ENCODE measurements around the gene MRPL52.

DNA sequence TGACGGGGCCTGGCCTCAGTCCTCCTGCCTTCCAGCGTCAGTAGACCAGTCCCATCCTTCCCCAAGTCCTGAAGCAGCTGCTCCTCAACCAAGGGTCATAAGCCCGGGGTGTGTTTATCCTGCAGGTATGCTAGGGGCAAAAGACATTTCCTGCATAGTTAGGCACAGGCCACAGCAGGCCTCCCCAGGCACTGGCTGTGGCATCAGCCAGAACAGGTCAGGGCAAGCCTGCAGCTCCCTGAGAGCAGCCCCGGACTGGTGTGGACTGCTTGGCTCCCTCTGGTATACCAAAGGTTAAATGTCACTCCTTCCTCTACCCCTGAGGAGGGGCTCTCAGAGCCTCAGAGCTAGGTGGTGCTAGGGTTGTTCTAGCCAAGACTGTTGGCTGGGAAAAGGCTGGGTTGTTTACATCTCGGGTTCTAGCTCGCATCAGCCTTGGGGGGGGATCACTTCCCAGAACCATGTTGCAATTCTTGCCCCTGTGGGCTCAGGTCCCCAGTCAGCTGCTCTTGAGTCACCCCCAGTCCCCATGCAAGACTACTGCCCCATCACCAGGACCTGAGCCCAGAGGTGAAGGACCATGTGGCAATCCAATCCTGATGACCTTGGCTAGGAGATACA is 9.6 kb downstream of the MRPL52 start:
- TF ChIP-seq, protein P1, sequence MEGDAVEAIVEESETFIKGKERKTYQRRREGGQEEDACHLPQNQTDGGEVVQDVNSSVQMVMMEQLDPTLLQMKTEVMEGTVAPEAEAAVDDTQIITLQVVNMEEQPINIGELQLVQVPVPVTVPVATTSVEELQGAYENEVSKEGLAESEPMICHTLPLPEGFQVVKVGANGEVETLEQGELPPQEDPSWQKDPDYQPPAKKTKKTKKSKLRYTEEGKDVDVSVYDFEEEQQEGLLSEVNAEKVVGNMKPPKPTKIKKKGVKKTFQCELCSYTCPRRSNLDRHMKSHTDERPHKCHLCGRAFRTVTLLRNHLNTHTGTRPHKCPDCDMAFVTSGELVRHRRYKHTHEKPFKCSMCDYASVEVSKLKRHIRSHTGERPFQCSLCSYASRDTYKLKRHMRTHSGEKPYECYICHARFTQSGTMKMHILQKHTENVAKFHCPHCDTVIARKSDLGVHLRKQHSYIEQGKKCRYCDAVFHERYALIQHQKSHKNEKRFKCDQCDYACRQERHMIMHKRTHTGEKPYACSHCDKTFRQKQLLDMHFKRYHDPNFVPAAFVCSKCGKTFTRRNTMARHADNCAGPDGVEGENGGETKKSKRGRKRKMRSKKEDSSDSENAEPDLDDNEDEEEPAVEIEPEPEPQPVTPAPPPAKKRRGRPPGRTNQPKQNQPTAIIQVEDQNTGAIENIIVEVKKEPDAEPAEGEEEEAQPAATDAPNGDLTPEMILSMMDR (IDR thresholded peaks at IDR 0.05), result no peak
- no peak for TF ChIP-seq POLR2A (IDR thresholded peaks at IDR 0.05)

Data from body of pancreas (tissue), 4 donors.